Activated T-cell treated with anti-CD3 and anti-CD28 coated beads for 48 hours (primary cell): ENCODE measurements around the gene CFAP90.
A peak's percentile ranks its signal among the peaks of the same experiment; 100 is the strongest.

Source experiments
- DNase-seq: peaks from one replicate; pipeline ENCODE4 v3.0.0-alpha.2; 2020; ENCODE audit warnings: low read depth

The CFAP90 gene

GRCh38 chr5:7850395-7851239, at the start of gene CFAP90:
TSS of gene CFAP90 (minus strand) at chr5:7851133. CDS start at chr5:7851021, 112 bp downstream.
- DNase-seq: no peak

GRCh38 chr5:7897014-7897600, 46.2 kb upstream of the CFAP90 start:
- peak; percentile 14 for DNase-seq

- no peak for DNase-seq
Observed at GRCh38 chr5:7894860-7895259, 43.9 kb upstream of the CFAP90 start.

GRCh38 chr5:7894439-7894838, 43.5 kb upstream of the CFAP90 start:
- DNase-seq: no peak

- no peak for DNase-seq
Observed at GRCh38 chr5:7888901-7889300, 38.0 kb upstream of the CFAP90 start.

GRCh38 chr5:7886849-7887475, 36.0 kb upstream of the CFAP90 start:
- no peak for DNase-seq

GRCh38 chr5:7884491-7885267, 33.7 kb upstream of the CFAP90 start:
- DNase-seq: no peak

DNA sequence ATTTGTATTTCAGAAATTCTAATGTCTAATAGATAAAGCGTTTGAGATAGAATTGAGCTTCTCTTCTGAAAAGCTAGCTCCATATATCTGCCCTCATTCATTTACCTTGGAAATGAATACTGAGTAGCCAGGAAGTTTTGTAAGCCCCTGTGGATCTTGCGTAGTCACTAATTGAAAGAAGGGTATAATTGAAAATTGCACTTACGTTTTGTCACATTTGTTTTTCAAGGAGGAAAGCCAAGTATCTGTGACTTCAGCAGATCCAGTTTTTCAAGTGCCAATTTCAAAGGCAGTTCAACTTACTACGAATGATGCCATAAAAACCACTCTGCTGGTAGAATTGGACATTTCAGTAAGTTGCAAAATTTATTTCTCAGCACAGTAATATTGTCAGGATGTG, 32.0 kb upstream of the CFAP90 start:
- no peak for DNase-seq

DNA sequence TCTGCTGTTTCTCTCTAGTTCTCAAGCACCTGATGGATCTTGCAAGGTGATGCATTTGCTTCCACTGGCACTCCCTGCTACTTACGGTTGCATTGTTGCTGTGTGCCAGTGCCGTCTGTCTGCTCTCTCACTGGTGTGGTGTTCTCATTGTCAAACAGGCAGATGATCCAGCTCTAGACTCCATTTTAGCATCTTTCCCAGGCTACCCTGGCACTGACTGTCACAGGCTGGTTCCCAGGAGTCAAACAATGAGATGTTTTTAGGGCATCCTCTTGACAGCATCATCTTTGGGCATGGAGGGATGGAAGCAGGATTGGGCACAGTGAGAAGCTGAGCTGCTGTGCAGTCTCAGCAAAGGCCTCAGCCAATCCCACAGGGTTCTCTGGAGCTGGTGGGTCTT, 30.9 kb upstream of the CFAP90 start:
- DNase-seq: no peak

DNA sequence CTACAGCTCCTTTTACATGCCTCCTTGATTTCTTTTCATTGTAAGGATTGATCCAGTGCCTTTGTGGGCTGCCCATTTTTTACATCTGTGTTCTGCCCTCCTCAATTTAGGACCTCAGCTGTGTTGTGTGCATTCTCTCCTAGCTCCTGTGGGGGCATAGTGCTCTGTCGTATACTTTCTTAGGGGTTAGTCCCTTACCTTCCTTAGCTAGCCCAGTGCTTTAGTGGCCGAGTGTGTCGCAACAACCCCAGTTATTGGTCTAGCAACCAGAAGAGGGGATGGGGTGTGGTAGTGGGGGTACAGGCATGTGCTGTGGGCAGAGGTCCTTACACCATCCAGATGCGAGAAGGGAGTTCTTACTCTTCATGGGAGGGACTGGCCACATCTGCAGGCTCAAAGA, 30.2 kb upstream of the CFAP90 start:
- no peak for DNase-seq

DNA sequence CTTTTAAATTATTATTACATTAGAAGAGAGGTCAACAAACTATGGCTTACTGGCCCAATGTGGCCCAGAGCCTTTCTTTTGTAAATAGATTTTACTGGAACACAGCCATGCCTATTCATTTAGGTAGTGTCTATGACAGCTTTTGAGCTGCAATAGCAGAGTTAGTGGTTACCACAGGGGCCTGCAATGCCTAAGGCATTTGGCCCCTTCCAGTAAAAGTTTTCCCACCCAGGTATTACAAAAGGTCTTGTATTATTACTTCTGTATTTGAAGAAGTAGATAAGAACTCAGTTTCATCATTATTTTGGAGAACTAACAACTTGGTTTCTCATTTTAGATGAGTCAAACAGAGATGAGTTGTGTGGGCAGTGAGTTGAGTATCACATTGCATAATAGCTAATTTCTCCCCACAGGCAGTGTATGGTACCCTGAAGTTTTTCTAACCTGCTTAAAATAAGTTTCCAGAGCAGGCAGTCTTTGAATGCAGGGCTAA, 27.5 kb upstream of the CFAP90 start:
- no peak for DNase-seq

GRCh38 chr5:7877851-7878250, 26.9 kb upstream of the CFAP90 start:
- DNase-seq: no peak

DNA sequence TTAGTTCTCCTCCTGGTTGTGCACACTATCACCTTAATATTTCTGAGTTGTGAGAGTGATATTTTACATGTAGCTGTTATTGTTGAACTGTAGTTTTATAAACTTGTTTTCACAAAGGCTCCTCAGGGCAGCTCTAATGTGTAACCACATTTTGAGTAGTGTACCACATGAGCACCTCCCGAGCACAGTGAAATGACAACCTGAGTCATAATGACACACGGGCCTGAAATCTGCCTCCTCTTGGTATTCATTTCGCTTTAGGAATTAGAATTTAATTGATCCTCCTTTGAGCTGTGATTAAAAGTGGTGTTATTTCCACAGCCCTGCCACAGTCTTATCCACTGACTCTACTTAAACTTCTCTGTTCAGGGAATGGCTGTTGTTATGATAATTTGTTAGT, 25.9 kb upstream of the CFAP90 start:
- no peak for DNase-seq

DNA sequence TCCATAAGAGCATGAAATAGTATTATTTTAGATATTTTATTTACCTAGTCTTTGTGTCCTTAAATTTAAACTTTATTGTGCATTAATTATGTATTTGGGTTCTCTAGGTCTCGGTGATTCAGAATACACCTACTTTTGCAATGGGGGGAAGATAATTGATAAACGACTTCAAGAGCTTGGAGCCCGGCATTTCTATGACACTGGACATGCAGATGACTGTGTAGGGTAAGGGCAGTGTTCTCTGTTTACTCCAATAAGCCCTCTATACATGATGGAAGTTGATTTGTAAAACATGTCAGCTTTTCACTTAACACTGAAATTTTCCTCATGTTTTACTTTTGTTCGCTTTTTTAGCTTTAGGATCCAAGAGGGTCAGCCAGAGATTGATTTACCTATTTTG, 24.2 kb upstream of the CFAP90 start:
- DNase-seq: no peak

DNA sequence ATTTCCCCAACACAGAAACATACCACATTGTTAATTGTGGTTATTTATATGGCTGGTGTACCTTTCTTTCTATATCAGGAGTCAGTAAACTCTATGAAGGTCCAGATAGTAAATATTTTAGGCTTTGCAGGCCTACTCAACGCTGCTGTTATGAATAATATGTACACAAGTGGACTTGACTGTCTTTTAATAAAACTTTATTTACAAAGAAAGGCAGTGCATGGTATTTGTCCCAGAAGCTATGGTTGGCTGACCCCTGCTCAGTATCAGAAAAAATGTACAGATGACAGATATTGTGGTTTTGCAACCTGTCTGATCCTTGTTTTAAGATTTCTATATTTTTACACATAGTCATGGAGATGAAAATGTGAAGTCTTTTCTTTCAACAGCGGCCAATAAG, 23.7 kb upstream of the CFAP90 start:
- DNase-seq: no peak

DNA sequence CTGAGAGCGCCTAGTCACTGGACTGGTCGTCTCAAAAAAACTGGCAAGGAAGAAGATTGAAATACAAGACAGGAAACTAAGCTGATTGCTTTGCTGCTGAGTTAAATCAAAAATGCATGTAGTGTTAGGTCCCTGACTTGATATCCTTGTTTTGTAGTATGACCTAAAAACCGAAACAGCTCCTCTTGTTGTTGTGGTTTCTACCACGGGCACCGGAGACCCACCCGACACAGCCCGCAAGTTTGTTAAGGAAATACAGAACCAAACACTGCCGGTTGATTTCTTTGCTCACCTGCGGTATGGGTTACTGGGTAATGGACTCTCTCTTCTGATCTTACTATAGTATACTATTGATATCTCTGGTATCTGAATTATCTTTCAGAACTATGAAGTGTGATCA, 22.3 kb upstream of the CFAP90 start:
- no peak for DNase-seq

- DNase-seq: no peak
Observed at GRCh38 chr5:7872517-7873130, 21.7 kb upstream of the CFAP90 start.

- no peak for DNase-seq
Observed at GRCh38 chr5:7871653-7872052, 20.7 kb upstream of the CFAP90 start.

- DNase-seq: peak; percentile 24
Observed at GRCh38 chr5:7869474-7870136, 18.7 kb upstream of the CFAP90 start.

GRCh38 chr5:7868773-7869473, 18.0 kb upstream of the CFAP90 start, which contains the start of the genes FASTKD3 and MTRR:
TSS of gene FASTKD3 (minus strand) at chr5:7869031. CDS start at chr5:7868083, 948 bp downstream.
TSS of gene MTRR (plus strand) at chr5:7869148. CDS start at chr5:7870795, 1,647 bp downstream.
- peak; percentile 85 for DNase-seq

DNA sequence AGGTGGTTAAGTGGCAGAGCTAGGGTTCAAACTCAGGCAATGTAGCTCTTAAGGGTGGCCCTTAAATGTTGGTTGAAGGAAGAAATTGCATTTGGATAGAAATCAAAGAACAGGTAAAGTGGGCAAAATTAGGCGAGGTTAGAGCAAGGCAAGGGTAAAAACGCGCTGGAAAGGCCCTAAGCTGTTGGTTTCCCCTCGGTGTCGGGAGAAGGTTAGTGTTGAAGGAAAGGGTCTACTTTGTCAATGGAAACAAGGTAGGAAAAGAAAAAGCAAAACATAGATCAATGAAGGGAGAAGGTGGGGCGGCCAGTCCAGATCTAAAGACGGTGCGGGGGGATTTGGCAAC, 17.5 kb upstream of the CFAP90 start:
- DNase-seq: no peak
